H9 (cell line): ENCODE measurements around the gene SLC25A40. TPM values are rescaled to one million over a fixed set of nuclear protein-coding genes. Genes with fewer than 3 reads are reported as not detected.

Experiments
- DNase-seq: peaks from one replicate; pipeline ENCODE4 v3.0.0-alpha.2; 2017
- H2AFZ ChIP-seq: one replicate; pipeline ENCODE4 v1.6.1; 2013; ENCODE audit warnings: mild to moderate bottlenecking, low read length, control low read depth, moderate library complexity
- H2AK5ac ChIP-seq: 2 replicates; pipeline ENCODE4 v1.6.1; 2013; ENCODE audit warnings: low read length, control low read depth, mixed read lengths; ENCODE audit not compliant: insufficient read length
- H2BK120ac ChIP-seq: one replicate; pipeline ENCODE4 v1.6.1; 2013; ENCODE audit warnings: low read depth, mild to moderate bottlenecking, low read length, control low read depth, inconsistent platforms; ENCODE audit not compliant: poor library complexity, severe bottlenecking
- H2BK12ac ChIP-seq: 2 replicates; pipeline ENCODE4 v1.6.1; 2013; ENCODE audit warnings: low read length, control low read depth, mixed read lengths, low read depth; ENCODE audit not compliant: insufficient read length
- H2BK15ac ChIP-seq: 2 replicates; pipeline ENCODE4 v1.6.1; 2013; ENCODE audit warnings: low read depth, low read length, control low read depth
- H2BK20ac ChIP-seq: one replicate; pipeline ENCODE4 v1.6.1; 2013; ENCODE audit warnings: low read depth, mild to moderate bottlenecking, low read length, control low read depth, inconsistent platforms; ENCODE audit not compliant: poor library complexity, severe bottlenecking
- H2BK5ac ChIP-seq: 2 replicates; pipeline ENCODE4 v1.6.1; 2013; ENCODE audit warnings: low read length, control low read depth, mixed read lengths; ENCODE audit not compliant: insufficient read length
- H3K14ac ChIP-seq: 2 replicates; pipeline ENCODE4 v1.6.1; 2013; ENCODE audit warnings: low read length, control low read depth; ENCODE audit not compliant: insufficient read depth
- H3K18ac ChIP-seq: 2 replicates; pipeline ENCODE4 v1.6.1; 2013; ENCODE audit warnings: low read depth, mild to moderate bottlenecking, mixed read lengths, low read length, control low read depth; ENCODE audit not compliant: insufficient read length
- H3K23ac ChIP-seq: 2 replicates; pipeline ENCODE4 v1.6.1; 2013; ENCODE audit warnings: low read length, control low read depth, mixed read lengths, low read depth; ENCODE audit not compliant: insufficient read length
- H3K23me2 ChIP-seq: 2 replicates; pipeline ENCODE4 v1.6.1; 2013; ENCODE audit warnings: low read depth, mild to moderate bottlenecking, mixed read lengths, low read length, control low read depth; ENCODE audit not compliant: insufficient read length, poor library complexity, severe bottlenecking
- H3K27ac ChIP-seq: 2 replicates; pipeline ENCODE4 v1.5.1; 2013; ENCODE audit warnings: low read length, control low read depth, mixed read lengths, low read depth; ENCODE audit not compliant: insufficient read length
- H3K27me3 ChIP-seq: 2 replicates; pipeline ENCODE4 v1.6.1; 2013; ENCODE audit warnings: low read length, control low read depth, inconsistent platforms; ENCODE audit not compliant: insufficient read depth
- H3K4ac ChIP-seq: 2 replicates; pipeline ENCODE4 v1.6.1; 2013; ENCODE audit warnings: low read depth, mild to moderate bottlenecking, control low read depth, inconsistent platforms, low read length, moderate library complexity
- H3K4me1 ChIP-seq: 2 replicates; pipeline ENCODE4 v1.6.1; 2013; ENCODE audit warnings: low read length, control low read depth, inconsistent platforms; ENCODE audit not compliant: insufficient read depth
- H3K4me2 ChIP-seq: 2 replicates; pipeline ENCODE4 v1.6.1; 2013; ENCODE audit warnings: low read length, control low read depth, mixed read lengths; ENCODE audit not compliant: insufficient read length, insufficient read depth
- H3K56ac ChIP-seq: 2 replicates; pipeline ENCODE4 v1.6.1; 2013; ENCODE audit warnings: low read depth, mild to moderate bottlenecking, mixed read lengths, low read length, control low read depth; ENCODE audit not compliant: insufficient read length
- H3K79me1 ChIP-seq: 2 replicates; pipeline ENCODE4 v1.6.1; 2013; ENCODE audit warnings: low read depth, mild to moderate bottlenecking, moderate library complexity, low read length, control low read depth, inconsistent platforms; ENCODE audit not compliant: insufficient read depth, poor library complexity, severe bottlenecking
- H3K79me2 ChIP-seq: 2 replicates; pipeline ENCODE4 v1.6.1; 2013; ENCODE audit warnings: low read length, control low read depth, inconsistent platforms; ENCODE audit not compliant: insufficient read depth
- H3K9ac ChIP-seq: 2 replicates; pipeline ENCODE4 v1.6.1; 2013; ENCODE audit warnings: low read length, control low read depth, mixed read lengths; ENCODE audit not compliant: insufficient read length; ENCODE audit errors: extremely low read depth
- H3K9me3 ChIP-seq: one replicate; pipeline ENCODE4 v1.6.1; 2013; ENCODE audit warnings: low read depth, low read length, inconsistent platforms; ENCODE audit not compliant: control insufficient read depth
- H3T11ph ChIP-seq: one replicate; pipeline ENCODE4 v1.6.1; 2013; ENCODE audit warnings: mild to moderate bottlenecking, low read length, control low read depth, inconsistent platforms
- H4K20me1 ChIP-seq: one replicate; pipeline ENCODE4 v1.6.1; 2013; ENCODE audit not compliant: control insufficient read depth, insufficient read length, insufficient read depth
- H4K5ac ChIP-seq: 2 replicates; pipeline ENCODE4 v1.6.1; 2013; ENCODE audit warnings: low read depth, mild to moderate bottlenecking, mixed read lengths, low read length, control low read depth; ENCODE audit not compliant: insufficient read length
- H4K8ac ChIP-seq: replicated peaks from 2 replicates; pipeline ENCODE4 v1.6.1; 2013; ENCODE audit warnings: low read length, control low read depth, mixed read lengths, low read depth; ENCODE audit not compliant: insufficient read length
- H4K91ac ChIP-seq: 2 replicates; pipeline ENCODE4 v1.6.1; 2013; ENCODE audit warnings: low read depth, mild to moderate bottlenecking, moderate library complexity, mixed read lengths, low read length, control low read depth; ENCODE audit not compliant: insufficient read length
- H3K27ac Mint-ChIP-seq, 3 experiments: 2 replicates in 2 of 3; 3 replicates in 1 of 3; pipeline ENCODE4 v1.8.0; 2020 to 2021; ENCODE audit warnings: mixed read lengths in 3 of 3, mild to moderate bottlenecking in 1 of 3, moderate library complexity in 1 of 3
- H3K27me3 Mint-ChIP-seq: 2 replicates; pipeline ENCODE4 v1.8.0; 2021; ENCODE audit warnings: low read depth, mild to moderate bottlenecking, moderate library complexity, mixed read lengths
- H3K36me3 Mint-ChIP-seq, 3 experiments: 2 replicates in 2 of 3; 3 replicates in 1 of 3; pipeline ENCODE4 v1.8.0; 2020 to 2021; ENCODE audit warnings: low read depth in 3 of 3, mixed read lengths in 3 of 3; ENCODE audit not compliant: insufficient read depth in 1 of 3
- H3K4me1 Mint-ChIP-seq, 2 experiments: 2 replicates each; pipeline ENCODE4 v1.8.0; 2020; ENCODE audit warnings: mixed read lengths in 2 of 2
- H3K4me3 Mint-ChIP-seq, 2 experiments: 2 replicates in 1 of 2; 3 replicates in 1 of 2; pipeline ENCODE4 v1.8.0; 2020 to 2021; ENCODE audit warnings: mild to moderate bottlenecking in 2 of 2, mixed read lengths in 2 of 2, moderate library complexity in 1 of 2
- H3K9me3 Mint-ChIP-seq, 2 experiments: 2 replicates in 1 of 2; 3 replicates in 1 of 2; pipeline ENCODE4 v1.8.0; 2020; ENCODE audit warnings: mild to moderate bottlenecking in 2 of 2, mixed read lengths in 2 of 2, moderate library complexity in 1 of 2
- CTCF ChIP-seq: fragments of 200-600 bp; sonication (generic); conservative IDR thresholded peaks from 3 replicates; pipeline ENCODE4 v1.8.0; 2021; ENCODE audit warnings: antibody characterized with exemption, mild to moderate bottlenecking
- WGBS: extraction: QIAGEN DNeasy Blood & Tissue Kit; methylation state at CpG from one replicate; pipeline ENCODE4 v1.1.7; 2013; ENCODE audit warnings: missing lambda C conversion rate, low lambda C conversion rate, mixed read lengths; ENCODE audit not compliant: insufficient read length; ENCODE audit errors: extremely low coverage; 5-methylcytosine and 5-hydroxymethylcytosine counted together
- total RNA-seq: library from RNA; stranded (reverse); gene quantifications from 2 replicates; pipeline ENCODE4 v1.2.1, GENCODE V29; 2021

Gene SLC25A40
- total RNA-seq, 1 experiment from 2014 or later = 10.4 TPM

DNA sequence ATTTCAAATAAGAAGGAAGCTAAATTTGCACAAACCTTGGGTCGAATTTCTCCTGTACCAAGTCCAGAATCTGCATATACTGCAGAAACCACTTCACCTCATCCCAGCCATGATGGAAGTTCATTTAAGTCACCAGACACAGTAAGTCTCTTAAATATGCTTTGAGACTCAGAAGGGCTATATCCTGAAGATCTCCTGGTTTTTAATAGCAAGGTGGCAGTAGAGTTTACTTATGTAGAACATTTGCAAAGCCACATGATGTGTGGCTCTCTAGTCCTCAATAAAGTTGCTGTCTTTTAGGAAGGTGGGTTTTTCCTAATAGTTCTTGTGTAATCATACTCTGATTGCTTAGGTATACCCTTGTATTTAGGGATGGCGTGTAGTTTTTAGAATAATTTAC lies 8.9 kb upstream of the SLC25A40 start:
- no peak overlapping the region for H3K14ac ChIP-seq
- H3K9me3 ChIP-seq = no peaks in the 10 kb centered on the region
- no peaks in the 10 kb centered on the region for H3K4me1 ChIP-seq
- no peaks in the 10 kb centered on the region for H4K20me1 ChIP-seq
- no peaks in the 10 kb centered on the region for H3K23me2 ChIP-seq
- H3K9ac ChIP-seq = no peak overlapping the region
- no peak overlapping the region for H3K18ac ChIP-seq
- H3K79me2 ChIP-seq = no peaks in the 10 kb centered on the region; the same call in 1 of the 2 replicates
- no peaks in the 10 kb centered on the region; a peak in 1 of 5 replicates for H3K9me3 Mint-ChIP-seq
- H2AK5ac ChIP-seq = no peak overlapping the region
- no peak for DNase-seq
- no peaks in the 10 kb centered on the region for H3K79me1 ChIP-seq
- H3K36me3 Mint-ChIP-seq = peaks cover 27 to 70% (median 63%) of the 10 kb centered on the region in 3 experiments; a peak in 6 of 7 replicates
- no peak overlapping the region for H2BK120ac ChIP-seq
- no peak overlapping the region for H3K56ac ChIP-seq
- no peak overlapping the region for H4K5ac ChIP-seq
- no peak overlapping the region for H3K27ac ChIP-seq
- H3K4me1 Mint-ChIP-seq = no peaks in the 10 kb centered on the region
- peak overlapping the region in 1 of 3 experiments; percentile 56; a peak in 2 of 7 replicates for H3K27ac Mint-ChIP-seq
- no peak overlapping the region for H3K4me2 ChIP-seq
- H3T11ph ChIP-seq = no peak overlapping the region
- no peak for TF ChIP-seq CTCF
- H2BK15ac ChIP-seq = no peak overlapping the region
- no peak overlapping the region for H4K91ac ChIP-seq
- no peak overlapping the region for H2BK5ac ChIP-seq
- H3K4me3 Mint-ChIP-seq = no peak overlapping the region
- H3K4ac ChIP-seq = no peak overlapping the region
- H2BK12ac ChIP-seq = no peak overlapping the region
- no peak overlapping the region for H2AFZ ChIP-seq
- no peak overlapping the region for H2BK20ac ChIP-seq
- no CpG with 5 or more reads among the region's 2 CpGs for WGBS
- no peak overlapping the region for H4K8ac ChIP-seq
- H3K23ac ChIP-seq = no peak overlapping the region
- no peaks in the 10 kb centered on the region for H3K27me3 Mint-ChIP-seq
- no peaks in the 10 kb centered on the region for H3K27me3 ChIP-seq
